Heart left ventricle (tissue), 13 donors: ENCODE measurements around the gene PCDHA6.

Source experiments
- POLR2A ChIP-seq, 2 donors: fragments of 450-650 bp; IDR thresholded peaks; one replicate each; pipeline ENCODE4 v1.6.1; 2017; ENCODE audit warnings: antibody characterized with exemption in 2 of 2, mild to moderate bottlenecking in 2 of 2, moderate library complexity in 2 of 2
- TF ChIP-seq, protein P1 (sequence below), 12 donors: fragments of 200-600 bp; sonication (generic) in 4 of 12; IDR thresholded peaks; one replicate each; pipeline versions ENCODE4 v1.5.0 to v1.8.0; 2018 to 2022; ENCODE audit warnings: antibody characterized with exemption in 12 of 12, mild to moderate bottlenecking in 5 of 12
- donor health status: ischemic (EF 13 %, LVEDD 7.1; RV severe dilation, severe dysfunction).
- donor health status: DM: no; HTN: yes; CAD: no.
- donor health status: DM: no; HTN: no; CAD: no.
- donor health status: ischemic (EF 25% LVEDD 6.9; RV normal size, moderate dysfunction).
- donor health status: ischemic (EF 25% LVEDD 5.7; RV mildly dilated, moderate dysfunction).
- donor health status: ischemic (EF 35%, LVEDD 5.7; RV mildly dilated, moderate dysfunction).
- donor health status: nonischemic (EF 11% LVEDD 7.7; RV severe dilation, severe dysfunction).
- donor health status: DM: yes; HTN: yes; CAD: no.
- donor health status: PGD.
- donor health status: ischemic (EF 29% LVEDD 5.4; RV normal size, mild dysfunction).
- donor health status: nonischemic (EF 23%, LVEDD 6.1; RV moderate dilation, normal function).

DNA sequence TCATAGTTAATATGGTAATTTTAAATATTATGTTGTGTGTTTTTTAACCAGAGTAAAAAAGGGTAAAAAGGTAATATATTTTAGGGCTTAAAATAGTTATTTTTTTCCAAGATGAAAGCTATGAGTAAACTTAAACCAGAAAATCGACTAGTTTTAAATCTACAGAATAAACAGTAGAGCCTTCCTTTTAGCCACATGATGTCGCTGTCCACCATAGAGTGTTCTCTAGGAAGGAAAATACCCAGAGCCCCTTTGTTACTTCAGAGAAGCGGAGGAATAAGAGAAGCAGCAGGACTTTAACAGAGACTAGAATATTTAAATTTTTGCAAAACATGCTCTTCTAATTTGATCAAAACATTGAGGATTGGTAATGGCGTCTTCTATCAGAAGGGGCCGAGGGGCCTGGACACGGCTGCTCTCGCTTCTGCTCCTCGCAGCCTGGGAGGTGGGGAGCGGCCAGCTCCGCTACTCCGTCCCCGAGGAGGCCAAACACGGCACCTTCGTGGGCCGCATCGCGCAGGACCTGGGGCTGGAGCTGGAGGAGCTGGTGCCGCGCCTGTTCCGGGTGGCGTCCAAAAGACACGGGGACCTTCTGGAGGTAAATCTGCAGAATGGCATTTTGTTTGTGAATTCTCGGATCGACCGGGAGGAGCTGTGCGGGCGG lies 33.0 kb upstream of the PCDHA6 start, which contains the start of gene PCDHA2:
- TF ChIP-seq, protein P1, sequence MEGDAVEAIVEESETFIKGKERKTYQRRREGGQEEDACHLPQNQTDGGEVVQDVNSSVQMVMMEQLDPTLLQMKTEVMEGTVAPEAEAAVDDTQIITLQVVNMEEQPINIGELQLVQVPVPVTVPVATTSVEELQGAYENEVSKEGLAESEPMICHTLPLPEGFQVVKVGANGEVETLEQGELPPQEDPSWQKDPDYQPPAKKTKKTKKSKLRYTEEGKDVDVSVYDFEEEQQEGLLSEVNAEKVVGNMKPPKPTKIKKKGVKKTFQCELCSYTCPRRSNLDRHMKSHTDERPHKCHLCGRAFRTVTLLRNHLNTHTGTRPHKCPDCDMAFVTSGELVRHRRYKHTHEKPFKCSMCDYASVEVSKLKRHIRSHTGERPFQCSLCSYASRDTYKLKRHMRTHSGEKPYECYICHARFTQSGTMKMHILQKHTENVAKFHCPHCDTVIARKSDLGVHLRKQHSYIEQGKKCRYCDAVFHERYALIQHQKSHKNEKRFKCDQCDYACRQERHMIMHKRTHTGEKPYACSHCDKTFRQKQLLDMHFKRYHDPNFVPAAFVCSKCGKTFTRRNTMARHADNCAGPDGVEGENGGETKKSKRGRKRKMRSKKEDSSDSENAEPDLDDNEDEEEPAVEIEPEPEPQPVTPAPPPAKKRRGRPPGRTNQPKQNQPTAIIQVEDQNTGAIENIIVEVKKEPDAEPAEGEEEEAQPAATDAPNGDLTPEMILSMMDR (IDR thresholded peaks at IDR 0.05) = peak in 5 of 12 donors; percentile 6 to 31 (median 16)
- no peak for TF ChIP-seq POLR2A (IDR thresholded peaks at IDR 0.05)
